Fibroblast of skin of left quadriceps (primary cell): ENCODE data around the gene MRPL14.

Source experiments
- DNase-seq, 2 experiments: peaks; one replicate each; pipeline ENCODE4 v3.0.0-alpha.2; 2013; ENCODE audit warnings: low read depth in 2 of 2

The MRPL14 gene

GRCh38 chr6:44066394-44067172, 60.7 kb downstream of the MRPL14 start:
- no peak for DNase-seq

GRCh38 chr6:44065443-44066140, 61.7 kb downstream of the MRPL14 start:
- no peak for DNase-seq

- DNase-seq, result no peak
Observed at GRCh38 chr6:44064948-44065272, 62.3 kb downstream of the MRPL14 start.

- peak; percentile 56 for DNase-seq
Observed at GRCh38 chr6:44064089-44064947, 62.9 kb downstream of the MRPL14 start.

GRCh38 chr6:44063561-44064059, 63.6 kb downstream of the MRPL14 start:
- no peak for DNase-seq
